ENCODE measurements around the gene HIP1R. TPM values are rescaled to one million over a fixed set of nuclear protein-coding genes. Genes with fewer than 3 reads are reported as not detected.

HIP1R gene
- total and polyA plus RNA-seq, 10 of the 15 experiments (the other 5 are each of a cell fraction or from before 2014, with no cell fraction given) = 0.18 to 27.7 (median 11.7) TPM

DNA sequence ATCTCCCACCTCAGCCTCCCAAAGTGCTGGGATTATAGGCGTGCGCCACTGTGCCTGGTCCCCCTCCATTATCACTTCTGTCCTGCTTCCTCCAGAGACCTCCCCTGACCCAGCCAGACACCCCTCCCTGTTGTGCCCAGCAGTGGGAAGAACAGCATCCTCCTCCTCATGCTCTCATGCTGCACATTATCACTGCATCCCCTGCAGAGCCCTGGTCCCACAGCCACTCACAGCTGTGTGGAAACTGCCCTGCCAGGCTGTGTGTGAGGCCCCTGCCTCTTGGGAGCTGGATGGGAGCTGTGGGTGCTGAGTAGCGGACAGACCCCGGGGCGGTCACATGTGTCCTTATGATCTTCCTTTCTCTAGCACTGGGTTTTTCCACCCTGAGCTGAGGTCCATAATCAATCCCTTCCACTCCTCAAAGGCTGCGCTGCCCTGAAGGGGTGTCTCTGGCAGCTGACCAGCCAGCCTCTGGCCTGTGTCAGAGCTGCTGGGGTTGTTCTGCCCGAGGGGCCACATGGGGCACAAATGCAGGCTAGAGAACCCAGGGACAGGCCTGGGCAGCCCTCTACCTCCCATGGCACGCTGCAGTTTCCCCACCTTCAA is 9.2 kb downstream of the HIP1R start:
- ChIA-PET SMC1A (ENCODE audit: uncharacterized antibody, unreplicated experiment) (no interaction called here), RAD21 (ENCODE audit: unreplicated experiment) (no interaction called here), POLR2A (interaction anchor here (0.5 kb wide), 1 partner anchor 71 kb away, joined by 3 read pairs; no protein-coding TSS in a partner anchor), CTCF (interaction anchor here (1.3 kb wide), 1 partner anchor 52 kb away, joined by 4 read pairs; no protein-coding TSS in a partner anchor)
- FAIRE-seq (no peak), DNase-seq (ENCODE audit: low read depth, low spot score) (no peak), ATAC-seq (no peak)
- WGBS (ENCODE audit: insufficient coverage, insufficient replicate concordance, low lambda C conversion rate, missing lambda C conversion rate) = 75% methylated on average over 8 of the region's 8 CpGs
- no peak for TF ChIP-seq MTA2 (IDR thresholded peaks at IDR 0.05; ENCODE audit: low read depth)
- no peak for TF ChIP-seq GABPA (IDR thresholded peaks at IDR 0.05; ENCODE audit: low read depth)
- TF ChIP-seq, protein P1, sequence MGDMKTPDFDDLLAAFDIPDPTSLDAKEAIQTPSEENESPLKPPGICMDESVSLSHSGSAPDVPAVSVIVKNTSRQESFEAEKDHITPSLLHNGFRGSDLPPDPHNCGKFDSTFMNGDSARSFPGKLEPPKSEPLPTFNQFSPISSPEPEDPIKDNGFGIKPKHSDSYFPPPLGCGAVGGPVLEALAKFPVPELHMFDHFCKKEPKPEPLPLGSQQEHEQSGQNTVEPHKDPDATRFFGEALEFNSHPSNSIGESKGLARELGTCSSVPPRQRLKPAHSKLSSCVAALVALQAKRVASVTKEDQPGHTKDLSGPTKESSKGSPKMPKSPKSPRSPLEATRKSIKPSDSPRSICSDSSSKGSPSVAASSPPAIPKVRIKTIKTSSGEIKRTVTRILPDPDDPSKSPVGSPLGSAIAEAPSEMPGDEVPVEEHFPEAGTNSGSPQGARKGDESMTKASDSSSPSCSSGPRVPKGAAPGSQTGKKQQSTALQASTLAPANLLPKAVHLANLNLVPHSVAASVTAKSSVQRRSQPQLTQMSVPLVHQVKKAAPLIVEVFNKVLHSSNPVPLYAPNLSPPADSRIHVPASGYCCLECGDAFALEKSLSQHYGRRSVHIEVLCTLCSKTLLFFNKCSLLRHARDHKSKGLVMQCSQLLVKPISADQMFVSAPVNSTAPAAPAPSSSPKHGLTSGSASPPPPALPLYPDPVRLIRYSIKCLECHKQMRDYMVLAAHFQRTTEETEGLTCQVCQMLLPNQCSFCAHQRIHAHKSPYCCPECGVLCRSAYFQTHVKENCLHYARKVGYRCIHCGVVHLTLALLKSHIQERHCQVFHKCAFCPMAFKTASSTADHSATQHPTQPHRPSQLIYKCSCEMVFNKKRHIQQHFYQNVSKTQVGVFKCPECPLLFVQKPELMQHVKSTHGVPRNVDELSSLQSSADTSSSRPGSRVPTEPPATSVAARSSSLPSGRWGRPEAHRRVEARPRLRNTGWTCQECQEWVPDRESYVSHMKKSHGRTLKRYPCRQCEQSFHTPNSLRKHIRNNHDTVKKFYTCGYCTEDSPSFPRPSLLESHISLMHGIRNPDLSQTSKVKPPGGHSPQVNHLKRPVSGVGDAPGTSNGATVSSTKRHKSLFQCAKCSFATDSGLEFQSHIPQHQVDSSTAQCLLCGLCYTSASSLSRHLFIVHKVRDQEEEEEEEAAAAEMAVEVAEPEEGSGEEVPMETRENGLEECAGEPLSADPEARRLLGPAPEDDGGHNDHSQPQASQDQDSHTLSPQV (IDR thresholded peaks at IDR 0.05) = no peak
- no peak for TF ChIP-seq IRF4 (IDR thresholded peaks at IDR 0.05; ENCODE audit: low read depth, low read length)
- no peak for TF ChIP-seq POLR2AphosphoS5 (IDR thresholded peaks at IDR 0.05; ENCODE audit: low read length)
- no peak overlapping the region for H3K4me3 ChIP-seq
- no peaks in the 10 kb centered on the region for H3K4me1 ChIP-seq (ENCODE audit: control insufficient read depth, insufficient read depth, low read length)
- BruUV-seq (replicated peaks) = no TSS peak
- H3K79me2 ChIP-seq (ENCODE audit: control insufficient read depth, insufficient read depth, low read length) = no peaks in the 10 kb centered on the region
- no peak overlapping the region for H3K27ac ChIP-seq (ENCODE audit: control insufficient read depth, insufficient read depth)
- no peaks in the 10 kb centered on the region for H3K27me3 ChIP-seq (replicated peaks in 1 of 2; ENCODE audit: control insufficient read depth in 2 of 2, insufficient read depth in 2 of 2, low read length in 1 of 2)
- H3K4me2 ChIP-seq (ENCODE audit: control insufficient read depth, insufficient read depth) = no peak overlapping the region
- in situ Hi-C loops (cut with MboI) (no loop called here), intact Hi-C loops (cut with micrococcal nuclease; ENCODE audit: unreplicated experiment) (no loop called here)
- H3K36me3 ChIP-seq (ENCODE audit: control insufficient read depth in 2 of 2, insufficient read depth in 2 of 2, low read length in 1 of 2) = no peaks in the 10 kb centered on the region; a peak in 1 of 4 replicates
- no peak overlapping the region for H3K9ac ChIP-seq (ENCODE audit: control insufficient read depth, insufficient read depth, low read length)
- no peaks in the 10 kb centered on the region; the same call in 1 of the 2 replicates for H4K20me1 ChIP-seq (ENCODE audit: control insufficient read depth, insufficient read depth)
- H2AFZ ChIP-seq (ENCODE audit: control insufficient read depth, low read depth, low read length) = no peak overlapping the region
- no peaks in the 10 kb centered on the region for H3K9me3 ChIP-seq (replicated peaks; ENCODE audit: control insufficient read depth, insufficient read depth, low read length)

Data from GM12878 (cell line).